ENCODE results near the gene DDX49. TPM values are rescaled to one million over a fixed set of nuclear protein-coding genes. Genes with fewer than 3 reads are reported as not detected.
"Not testable (repeated sequence)": the region's sequence is repeated elsewhere in the genome, so short reads cannot be mapped to it uniquely, and the experiment has no call there.

The DDX49 gene
- total and polyA plus RNA-seq, 11 donors: 14.3 to 56.9 (median 27.3) TPM

DNA sequence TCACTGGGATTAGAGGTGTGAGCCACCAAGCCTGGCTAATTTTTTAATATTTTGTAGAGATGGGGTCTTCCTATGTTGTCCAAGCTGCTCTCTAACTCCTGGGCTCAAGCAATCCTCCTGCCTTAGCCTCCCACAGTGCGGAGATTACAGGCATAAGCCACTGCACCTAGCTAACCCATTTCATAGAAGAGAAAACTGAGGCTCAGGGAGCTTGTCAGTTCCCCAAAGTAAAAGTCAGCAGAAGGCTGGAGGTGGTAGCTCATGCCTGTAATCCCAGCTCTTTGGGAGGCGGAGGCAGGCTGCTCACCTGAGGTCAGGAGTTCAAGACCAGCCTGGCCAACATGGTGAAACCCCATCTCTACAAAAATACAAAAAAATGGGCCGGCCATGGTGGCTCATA is 30.3 kb downstream of the DDX49 start:
- no peak for ATAC-seq
- DNase-seq: no peak
- TF ChIP-seq POLR2A (IDR thresholded peaks at IDR 0.05): no peak
- TF ChIP-seq, protein P1, sequence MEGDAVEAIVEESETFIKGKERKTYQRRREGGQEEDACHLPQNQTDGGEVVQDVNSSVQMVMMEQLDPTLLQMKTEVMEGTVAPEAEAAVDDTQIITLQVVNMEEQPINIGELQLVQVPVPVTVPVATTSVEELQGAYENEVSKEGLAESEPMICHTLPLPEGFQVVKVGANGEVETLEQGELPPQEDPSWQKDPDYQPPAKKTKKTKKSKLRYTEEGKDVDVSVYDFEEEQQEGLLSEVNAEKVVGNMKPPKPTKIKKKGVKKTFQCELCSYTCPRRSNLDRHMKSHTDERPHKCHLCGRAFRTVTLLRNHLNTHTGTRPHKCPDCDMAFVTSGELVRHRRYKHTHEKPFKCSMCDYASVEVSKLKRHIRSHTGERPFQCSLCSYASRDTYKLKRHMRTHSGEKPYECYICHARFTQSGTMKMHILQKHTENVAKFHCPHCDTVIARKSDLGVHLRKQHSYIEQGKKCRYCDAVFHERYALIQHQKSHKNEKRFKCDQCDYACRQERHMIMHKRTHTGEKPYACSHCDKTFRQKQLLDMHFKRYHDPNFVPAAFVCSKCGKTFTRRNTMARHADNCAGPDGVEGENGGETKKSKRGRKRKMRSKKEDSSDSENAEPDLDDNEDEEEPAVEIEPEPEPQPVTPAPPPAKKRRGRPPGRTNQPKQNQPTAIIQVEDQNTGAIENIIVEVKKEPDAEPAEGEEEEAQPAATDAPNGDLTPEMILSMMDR (IDR thresholded peaks at IDR 0.05): no peak
- Histone ChIP-seq H3K36me3 (no peaks in the 10 kb centered on the region), H3K4me1 (no peaks in the 10 kb centered on the region), H3K4me3 (no peak overlapping the region), H3K27ac (no peak overlapping the region), H3K27me3 (no peaks in the 10 kb centered on the region), H3K9me3 (no peaks in the 10 kb centered on the region)
- intact Hi-C loops (cut with DNase I): no loop called here
- WGBS, 4 donors: 92 to 98% (median 93%) methylated on average over 3 of the region's 3 CpGs

- Histone ChIP-seq H3K4me1 (no peaks in the 10 kb centered on the region), H3K9me3 (no peaks in the 10 kb centered on the region), H3K4me3 (no peak overlapping the region), H3K27me3 (no peaks in the 10 kb centered on the region), H3K27ac (no peak overlapping the region), H3K36me3 (no peaks in the 10 kb centered on the region)
- ATAC-seq (no peak), DNase-seq (no peak)
- TF ChIP-seq, protein P1 (IDR thresholded peaks at IDR 0.05): no peak
- no peak for TF ChIP-seq POLR2A (IDR thresholded peaks at IDR 0.05)
- 89 to 92% (median 91%) methylated on average over 7 of the region's 7 CpGs for WGBS, 4 donors
- intact Hi-C loops (cut with DNase I): no loop called here
Observed at GRCh38 chr19:18951721-18952281, 32.3 kb downstream of the DDX49 start.

DNA sequence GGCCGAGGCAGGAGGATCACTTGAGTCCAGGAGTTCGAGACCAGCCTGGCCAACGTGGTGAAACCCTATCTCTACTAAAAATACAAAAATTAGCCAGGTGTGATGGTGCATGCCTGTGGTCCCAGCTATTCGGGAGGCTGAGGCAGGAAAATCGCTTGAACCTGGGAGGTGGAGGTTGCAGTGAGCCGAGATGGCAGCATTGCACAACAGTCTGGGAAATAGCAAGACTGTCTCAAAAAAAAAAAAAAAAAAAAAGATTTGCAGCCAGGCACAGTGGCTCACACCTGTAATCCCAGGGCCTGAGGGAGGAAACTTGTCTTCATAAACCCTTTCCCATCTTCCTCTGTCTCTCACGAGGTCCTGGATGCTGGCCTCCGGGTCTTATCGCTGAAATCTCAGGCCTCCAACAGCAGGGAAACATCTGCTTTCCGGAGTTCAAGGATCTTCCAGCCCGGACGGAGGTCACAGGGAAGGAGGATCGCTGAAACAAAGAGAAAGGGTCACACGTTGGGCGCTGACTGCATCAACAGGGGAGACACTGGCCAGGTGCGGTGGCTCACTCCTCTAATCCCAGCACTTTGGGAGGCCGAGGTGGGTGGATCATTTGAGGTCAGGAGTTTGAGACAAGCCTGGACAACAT is 33.0 kb downstream of the DDX49 start:
- DNase-seq; H3K27me3 ChIP-seq; intact Hi-C loops (cut with DNase I); H3K27ac ChIP-seq; H3K4me3 ChIP-seq; H3K4me1 ChIP-seq; H3K36me3 ChIP-seq; H3K9me3 ChIP-seq: not testable (repeated sequence)
- WGBS, 4 donors: 46 to 62% (median 52%) methylated on average over 17 of the region's 17 CpGs
- peak in 1 of 4 donors; percentile 37 for ATAC-seq

DNA sequence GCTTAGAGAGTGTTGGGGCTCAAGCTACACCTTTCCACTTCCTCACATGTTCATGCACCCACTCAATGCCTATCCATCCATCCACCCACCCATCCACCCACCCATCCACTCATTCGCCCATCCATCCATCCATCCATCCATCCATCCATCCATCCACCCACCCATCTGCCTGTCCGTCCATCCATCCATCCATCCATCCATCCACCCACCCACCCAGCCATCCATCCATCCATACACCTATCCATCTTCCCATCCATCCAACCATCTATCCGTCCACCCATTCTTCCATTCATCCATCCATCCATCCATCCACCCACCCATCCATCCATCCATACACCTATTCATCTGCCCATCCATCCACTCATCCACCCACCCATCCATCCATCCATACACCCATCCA is 34.6 kb downstream of the DDX49 start:
- no peak for ATAC-seq
- WGBS, 4 donors: 84 to 94% (median 89%) methylated on average over 3 of the region's 3 CpGs
- no peak overlapping the region for H3K4me3 ChIP-seq
- no peaks in the 10 kb centered on the region for H3K27me3 ChIP-seq
- H3K27ac ChIP-seq: no peak overlapping the region
- no peak for TF ChIP-seq POLR2A (IDR thresholded peaks at IDR 0.05)
- TF ChIP-seq, protein P1 (IDR thresholded peaks at IDR 0.05): no peak
- no peaks in the 10 kb centered on the region for H3K36me3 ChIP-seq
- H3K4me1 ChIP-seq: no peaks in the 10 kb centered on the region
- intact Hi-C loops (cut with DNase I): no loop called here
- H3K9me3 ChIP-seq: no peaks in the 10 kb centered on the region
- no peak for DNase-seq

DNA sequence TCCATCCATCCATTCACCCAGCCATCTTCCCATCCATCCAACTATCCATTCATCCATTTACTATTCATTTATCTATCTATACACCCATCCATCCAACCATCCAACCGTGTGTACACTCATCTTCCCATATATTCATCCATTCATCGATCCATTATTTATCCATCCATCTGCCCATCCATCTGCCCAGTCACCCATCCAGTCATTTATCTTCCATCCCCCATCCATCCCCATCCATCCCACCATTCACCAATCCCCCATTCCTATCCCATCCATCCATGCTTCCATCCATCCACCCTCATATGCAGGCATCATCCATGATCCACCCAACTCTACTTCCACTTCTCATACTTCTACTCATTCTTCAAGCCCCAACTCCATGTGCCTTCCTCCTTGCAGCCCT is 35.5 kb downstream of the DDX49 start:
- H3K27ac ChIP-seq: no peak overlapping the region
- H3K36me3 ChIP-seq: no peaks in the 10 kb centered on the region
- H3K4me1 ChIP-seq: no peaks in the 10 kb centered on the region
- intact Hi-C loops (cut with DNase I): no loop called here
- H3K9me3 ChIP-seq: no peaks in the 10 kb centered on the region
- TF ChIP-seq, protein P1 (IDR thresholded peaks at IDR 0.05): no peak
- TF ChIP-seq POLR2A (IDR thresholded peaks at IDR 0.05): no peak
- ATAC-seq: no peak
- 94 to 96% (median 95%) methylated on average over 2 of the region's 2 CpGs for WGBS, 4 donors
- H3K27me3 ChIP-seq: no peaks in the 10 kb centered on the region
- DNase-seq: no peak
- no peak overlapping the region for H3K4me3 ChIP-seq
